Dedifferentiated amniotic fluid mesenchymal stem cell (primary cell): ENCODE data around the gene TRIM8.

Source experiments
- DNase-seq: peaks from one replicate; pipeline ENCODE4 v3.0.0-alpha.2; 2016; ENCODE audit errors: extremely low spot score

The TRIM8 gene

DNA sequence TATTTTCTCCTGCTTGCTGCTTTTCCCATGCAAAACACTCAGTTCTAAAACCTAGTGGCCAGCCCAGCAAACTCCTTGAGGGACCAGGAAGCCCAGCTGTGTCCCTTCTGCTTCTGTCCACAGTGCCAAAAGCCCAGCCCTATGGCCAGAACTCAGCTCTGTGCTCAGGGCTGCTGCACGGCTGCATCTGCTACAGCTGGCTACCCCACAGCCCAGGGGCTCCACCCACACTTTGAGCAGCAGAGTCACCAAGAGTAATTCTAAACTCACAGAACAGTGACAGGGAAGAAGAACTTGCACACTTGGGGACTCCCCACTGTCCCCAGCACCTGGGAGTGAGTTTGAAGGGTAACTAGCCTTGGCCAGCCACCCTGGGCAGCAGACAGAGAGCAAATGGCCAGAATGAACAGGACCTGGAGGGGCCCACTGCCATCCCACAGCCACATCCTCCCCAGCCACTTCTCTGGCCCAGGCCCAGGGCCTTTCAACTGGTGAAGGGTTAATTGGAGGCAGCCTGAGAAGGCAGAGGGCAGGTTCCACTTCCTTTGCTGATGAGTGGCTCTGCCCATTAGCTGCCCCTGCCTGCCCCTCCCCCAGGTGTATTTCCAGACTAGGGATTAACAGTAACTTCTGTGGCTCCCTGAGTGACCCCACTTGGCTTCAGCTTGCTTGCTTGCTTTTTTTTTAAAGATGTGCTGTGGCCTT lies 28.1 kb upstream of the TRIM8 start:
- DNase-seq = no peak

DNA sequence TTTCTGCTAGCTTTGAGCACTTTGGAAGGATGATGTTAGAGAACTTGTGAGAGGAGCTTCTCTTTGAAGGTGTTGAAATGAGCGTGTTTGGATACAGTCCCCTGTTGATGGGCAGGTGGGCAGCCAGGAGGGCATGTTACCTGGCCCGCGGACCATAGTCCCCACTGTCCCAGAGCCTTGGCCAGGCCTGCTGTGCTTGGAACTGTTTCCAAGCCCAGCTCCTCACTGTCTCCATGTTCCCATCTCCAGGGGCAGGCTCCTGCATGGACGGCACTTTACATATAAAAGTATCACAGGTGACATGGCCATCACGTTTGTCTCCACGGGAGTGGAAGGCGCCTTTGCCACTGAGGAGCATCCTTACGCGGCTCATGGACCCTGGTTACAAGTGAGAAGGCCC lies 27.2 kb upstream of the TRIM8 start:
- no peak for DNase-seq

DNA sequence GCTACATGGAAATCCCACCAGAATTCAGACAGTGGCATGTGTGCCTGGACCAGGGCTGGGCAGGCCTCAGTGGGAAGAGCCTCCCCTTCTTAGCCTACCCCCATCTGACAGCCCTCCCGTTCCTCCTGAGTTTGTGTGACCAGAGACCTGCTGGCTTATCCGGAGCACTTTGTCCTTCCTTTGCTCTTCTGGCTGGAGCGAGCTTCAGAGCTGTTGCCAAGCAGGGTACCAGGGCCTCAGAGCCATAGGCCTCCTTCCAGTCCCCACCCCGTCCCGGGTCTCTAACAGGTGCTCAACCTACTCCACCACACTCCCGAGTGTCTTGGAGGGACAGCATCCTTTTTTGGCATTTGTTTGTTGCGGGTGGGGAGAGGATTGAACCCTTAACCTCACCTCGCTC lies 26.5 kb upstream of the TRIM8 start:
- DNase-seq = no peak

DNA sequence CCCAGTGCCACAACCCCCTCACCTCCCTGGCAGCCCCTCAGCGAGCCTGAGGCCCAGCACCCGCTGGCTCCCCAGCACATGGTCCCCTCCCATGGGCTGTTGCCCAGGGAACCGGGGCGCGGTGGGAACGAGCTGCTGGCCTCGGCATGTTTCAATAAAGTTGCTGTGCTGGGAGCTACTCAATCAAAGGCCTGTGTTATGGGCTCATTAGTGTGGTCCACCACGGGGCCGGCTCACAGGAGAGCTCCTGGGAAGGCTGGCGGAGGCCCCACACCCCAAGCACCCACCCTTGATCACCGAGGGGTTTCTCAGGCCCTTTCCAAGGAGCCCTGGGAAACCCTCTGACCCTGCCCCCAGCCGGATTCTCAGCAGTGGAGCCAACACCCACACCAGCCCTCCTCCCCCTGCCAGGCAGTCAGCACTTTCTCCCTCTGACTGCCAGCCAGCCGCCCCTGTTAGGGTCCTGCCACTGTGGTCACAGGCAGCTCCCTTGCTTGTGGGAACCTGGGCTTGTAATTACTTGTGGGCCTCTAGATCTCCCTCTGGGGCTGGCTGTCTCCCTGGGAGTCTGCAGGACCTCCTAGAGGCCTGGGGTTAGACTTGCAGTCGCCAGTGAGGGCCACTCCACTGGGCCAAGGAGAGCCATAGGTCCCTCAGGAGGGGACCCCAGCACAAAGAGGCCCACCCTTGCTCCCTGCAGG lies 24.8 kb upstream of the TRIM8 start:
- DNase-seq = no peak

DNA sequence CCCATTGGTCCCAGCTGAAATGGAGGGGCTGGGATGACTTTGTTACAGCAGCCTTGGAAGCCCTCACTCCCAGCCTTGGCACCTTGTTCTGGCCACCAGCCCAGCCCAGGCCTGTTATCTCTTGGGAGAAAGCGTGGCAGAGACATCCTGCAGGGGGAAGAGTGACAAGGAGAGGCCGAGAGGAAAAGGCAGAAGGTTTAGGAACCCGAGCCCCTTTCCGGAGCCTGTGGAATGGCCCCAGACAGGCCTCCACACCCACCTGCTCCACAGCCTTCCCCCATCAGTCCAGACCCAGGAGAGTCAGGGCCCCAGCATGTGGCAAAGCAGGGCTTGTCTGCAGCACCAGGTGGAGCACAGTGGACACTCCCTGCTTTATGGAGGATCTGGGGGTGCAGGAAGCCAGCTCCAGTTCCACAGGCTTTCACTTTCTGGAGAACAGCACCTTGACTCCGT lies 24.1 kb upstream of the TRIM8 start:
- no peak for DNase-seq

DNA sequence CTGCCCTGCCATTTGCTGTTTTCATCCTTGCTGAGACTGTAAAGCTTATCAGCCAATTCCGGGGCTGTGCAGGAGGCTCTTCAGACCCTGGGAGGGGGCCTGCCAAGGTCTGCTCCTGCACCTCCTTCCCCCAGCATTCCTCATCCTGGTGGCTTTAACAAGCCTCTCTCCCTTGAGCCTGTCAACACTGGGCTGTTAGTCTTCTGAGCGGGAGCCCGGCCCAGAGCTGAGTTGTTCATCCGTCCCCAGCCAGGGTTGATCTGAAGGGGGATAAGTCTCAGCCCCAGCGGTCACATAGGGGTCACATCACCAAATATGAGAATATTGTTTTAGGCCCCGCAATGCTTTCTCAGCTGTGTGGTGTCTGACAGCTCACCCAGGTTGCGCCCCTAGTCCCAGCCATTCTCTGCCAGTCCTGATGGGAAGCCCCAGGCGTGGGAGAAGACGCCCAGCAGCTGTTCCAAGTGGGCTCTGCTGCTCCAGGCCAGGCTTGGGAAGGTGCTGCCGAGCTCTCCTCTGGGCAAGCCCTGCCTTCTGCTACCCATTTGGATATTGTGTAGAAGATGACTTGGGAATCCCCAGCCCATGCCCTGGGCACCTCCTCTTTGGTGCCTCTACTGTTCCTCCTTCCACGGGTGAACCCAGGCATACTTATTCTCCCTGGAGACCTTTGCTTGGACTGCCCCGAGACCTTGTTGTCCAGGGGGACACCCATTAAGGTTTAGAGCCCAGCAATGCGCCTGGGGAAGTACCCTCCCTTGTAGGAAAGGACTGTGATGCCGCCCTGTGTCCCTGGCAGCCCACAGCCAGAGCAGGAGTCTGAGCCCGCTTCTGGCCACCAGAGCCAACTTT lies 23.5 kb upstream of the TRIM8 start:
- no peak for DNase-seq

DNA sequence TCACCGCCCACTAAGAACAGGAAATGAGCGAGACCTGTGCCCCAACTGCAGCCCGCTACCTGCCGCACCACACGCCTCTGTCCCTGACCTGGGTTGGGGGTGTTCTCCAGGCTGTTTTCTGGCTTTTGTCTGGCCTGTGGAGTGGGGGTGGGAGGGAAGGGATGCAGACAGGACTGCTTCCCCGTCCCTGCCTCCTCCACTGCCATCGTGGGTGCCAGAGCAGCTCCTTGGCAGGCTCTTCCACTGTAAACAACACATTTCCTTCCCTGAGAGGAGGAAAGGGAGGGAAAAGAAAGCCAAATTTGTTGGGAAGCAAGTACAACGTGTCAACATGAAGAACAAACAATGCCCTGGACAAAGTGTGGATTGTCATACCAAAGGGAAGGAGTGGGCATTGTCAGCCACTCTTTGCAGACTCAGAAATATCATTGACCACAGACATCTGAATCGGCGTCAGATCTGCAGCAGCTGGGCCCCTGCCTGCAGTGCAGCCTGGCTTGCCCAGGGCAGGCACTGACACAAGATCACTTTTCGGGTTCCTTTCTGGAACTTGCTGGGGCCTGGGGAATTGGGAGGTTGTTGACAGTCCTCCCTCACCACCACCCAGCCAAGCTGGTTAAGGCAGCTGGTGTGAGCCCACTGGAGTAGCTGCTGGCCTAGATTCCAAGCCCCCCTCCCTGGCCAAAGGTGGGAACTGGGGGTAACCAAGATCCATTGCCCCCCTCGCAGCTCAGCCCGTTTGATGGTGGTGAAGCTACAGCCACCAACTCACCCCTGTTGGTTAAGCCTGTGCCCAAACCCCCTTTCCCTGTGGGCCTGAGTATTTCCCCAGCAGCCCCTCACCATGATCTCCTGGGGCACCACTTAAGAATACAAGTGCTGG lies 22.6 kb upstream of the TRIM8 start:
- no peak for DNase-seq

DNA sequence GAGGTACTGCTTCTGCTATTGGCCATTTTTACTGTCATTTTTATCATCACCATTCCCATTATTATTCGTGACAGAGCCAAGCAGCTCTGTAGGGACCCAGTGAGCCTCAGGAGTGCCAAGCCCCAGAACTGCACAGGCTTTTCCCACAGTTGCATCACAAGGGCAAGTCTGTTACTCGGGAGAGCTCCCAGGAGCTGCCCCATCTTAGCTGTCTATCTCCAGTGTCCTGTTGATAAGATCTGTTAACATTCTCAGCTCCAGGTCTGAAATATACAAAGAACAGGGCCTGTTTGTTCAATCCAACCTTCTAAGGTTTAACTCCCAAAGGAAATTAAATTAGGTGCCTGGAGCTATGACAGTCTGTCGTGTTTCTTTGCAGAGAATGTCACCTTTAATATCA lies 20.2 kb upstream of the TRIM8 start:
- DNase-seq = no peak

DNA sequence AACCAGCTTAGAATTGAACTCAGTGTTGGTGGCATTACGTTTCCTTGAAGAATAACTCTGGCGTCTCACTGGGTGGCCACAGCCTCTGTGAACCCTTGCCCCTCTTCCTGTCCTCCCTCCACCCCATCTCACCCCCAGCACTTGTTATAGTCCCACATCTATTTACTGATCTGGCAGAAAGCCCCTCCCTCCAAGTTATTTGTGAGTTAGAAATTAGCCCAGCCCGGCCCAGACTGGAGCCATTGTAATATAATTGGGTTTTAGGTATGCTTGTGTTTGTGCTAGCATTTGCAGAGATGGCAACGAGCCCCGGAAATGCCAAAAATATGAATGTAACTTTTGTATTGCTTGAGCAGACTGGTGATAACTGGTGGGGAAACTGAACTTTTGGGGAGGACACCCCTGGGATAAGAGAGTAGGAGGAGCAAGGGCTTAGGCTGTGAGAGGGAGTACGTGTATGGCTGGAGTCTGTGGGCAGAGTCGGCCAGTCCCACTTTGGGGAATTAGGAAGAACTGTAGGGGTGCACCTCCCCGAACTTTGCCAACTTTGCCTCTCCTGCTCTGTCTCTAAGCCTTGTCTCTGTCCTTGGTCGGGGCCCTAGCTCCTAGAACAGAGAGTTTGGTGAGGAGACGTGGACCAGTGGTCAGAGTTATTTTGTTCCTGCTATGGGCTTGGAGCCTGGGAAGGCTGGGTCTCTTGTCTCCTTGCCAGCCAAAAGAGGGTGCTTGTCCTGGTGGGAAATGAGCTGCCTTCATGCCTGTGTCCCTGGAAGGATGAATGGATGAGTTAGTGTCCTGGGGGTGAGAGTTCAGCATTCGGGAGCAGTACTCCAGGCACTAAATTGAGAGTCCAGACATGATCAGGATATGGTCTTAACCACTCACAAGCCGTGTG lies 19.3 kb upstream of the TRIM8 start:
- no peak for DNase-seq

DNA sequence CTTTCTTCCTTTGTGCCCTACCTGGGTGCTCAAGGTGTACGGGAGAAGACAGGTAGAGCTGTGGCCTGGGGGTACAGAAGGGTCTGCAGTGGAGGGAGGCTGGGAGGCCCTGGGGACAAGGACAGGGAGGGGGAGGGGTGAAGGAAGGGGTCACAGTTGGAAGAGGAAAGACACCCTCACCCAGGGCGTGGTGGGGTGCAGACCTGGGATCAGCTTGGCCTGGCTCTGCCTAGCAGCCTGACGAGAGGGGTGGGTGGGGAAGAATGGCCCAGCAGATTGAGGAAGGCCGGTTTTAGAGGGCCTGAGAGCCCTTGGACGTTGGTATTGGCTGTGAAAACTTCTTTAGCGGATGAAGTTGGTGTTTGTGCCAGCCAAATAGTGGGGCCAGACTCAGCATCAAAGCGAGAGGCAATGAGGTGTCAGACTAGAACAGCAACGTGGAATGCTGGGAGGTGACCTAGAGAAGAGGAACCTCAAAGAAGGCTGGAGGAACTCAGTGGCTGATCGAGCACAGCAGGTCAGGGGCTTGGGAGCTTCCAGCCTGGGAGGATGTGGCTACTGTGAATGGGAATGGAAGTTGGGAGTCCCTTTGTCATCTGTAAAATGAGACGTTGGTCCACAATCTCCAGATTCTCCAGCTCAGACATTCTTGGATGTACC lies 18.1 kb upstream of the TRIM8 start:
- no peak for DNase-seq

DNA sequence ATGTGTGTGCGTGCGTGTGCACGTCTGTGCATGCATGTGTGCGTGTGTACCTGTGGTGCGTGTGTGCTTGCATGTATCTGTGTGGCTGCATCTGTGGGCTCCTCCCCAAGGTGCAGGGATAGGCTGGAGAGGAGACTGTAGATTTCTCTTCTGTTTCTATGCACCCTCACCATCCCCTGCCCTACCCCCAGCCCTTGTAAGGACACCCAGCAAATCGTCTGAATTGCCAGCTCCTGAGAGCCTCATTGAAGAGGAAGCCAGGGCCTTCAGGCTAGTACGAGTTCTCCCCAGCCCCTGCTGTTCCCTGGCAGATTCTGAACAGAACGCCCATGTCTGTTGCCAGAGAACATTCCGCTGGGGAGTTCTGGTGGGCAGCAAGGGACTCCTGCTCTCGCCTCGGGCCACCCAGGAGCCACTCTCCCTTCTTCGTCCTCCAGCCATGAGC lies 17.0 kb upstream of the TRIM8 start:
- DNase-seq = no peak

DNA sequence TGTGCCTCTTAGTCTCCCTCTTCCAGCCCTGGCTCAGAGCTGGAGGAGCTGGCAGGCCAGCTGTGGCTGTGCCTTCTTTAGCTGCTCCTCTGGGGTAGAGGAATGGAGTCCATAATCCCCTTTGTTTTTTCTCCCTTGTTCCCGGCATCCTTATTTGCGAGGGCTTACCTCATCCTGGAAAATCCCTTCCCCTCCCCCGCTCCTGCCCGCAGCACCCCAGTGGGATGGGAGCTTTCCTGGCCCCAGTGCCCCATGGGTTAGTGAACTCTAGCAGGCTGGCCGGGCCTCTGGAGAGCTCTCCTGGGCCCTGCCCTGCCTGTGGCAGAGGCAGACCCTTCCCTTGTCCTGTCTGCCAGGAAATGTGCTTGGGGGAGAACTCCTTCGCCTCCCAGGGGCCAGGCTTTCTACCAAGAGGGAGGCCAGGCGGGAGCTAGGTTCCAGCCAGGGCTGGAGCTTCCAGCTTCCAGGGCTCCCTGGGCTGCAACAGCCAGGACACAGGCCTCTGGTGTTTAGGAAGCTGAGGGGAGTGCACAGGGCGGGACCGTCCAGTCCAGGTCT lies 16.5 kb upstream of the TRIM8 start:
- peak; percentile 44 for DNase-seq

DNA sequence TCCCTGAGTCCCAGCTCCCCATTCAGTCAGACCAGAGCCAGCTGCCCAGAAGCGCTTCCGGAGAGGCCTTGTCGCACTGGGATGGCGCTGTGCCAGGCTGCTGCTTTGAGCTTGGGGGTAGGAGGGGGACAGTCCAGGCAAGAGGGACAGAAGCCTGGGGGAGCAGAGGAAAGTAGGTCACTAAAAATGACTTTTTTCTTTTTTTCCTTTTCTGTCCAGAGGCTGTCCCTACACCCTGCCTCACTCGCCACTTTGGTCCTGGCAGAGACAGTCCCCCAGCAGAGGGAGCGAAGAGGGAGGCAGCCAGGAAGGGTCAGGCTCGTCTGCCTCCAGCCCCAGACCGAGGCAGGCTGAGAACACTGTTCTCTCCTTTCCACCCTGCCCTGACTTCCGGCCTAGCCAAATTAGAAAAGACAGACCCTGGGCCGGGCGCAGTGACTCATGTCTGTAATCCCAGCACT lies 15.8 kb upstream of the TRIM8 start:
- DNase-seq = no peak

DNA sequence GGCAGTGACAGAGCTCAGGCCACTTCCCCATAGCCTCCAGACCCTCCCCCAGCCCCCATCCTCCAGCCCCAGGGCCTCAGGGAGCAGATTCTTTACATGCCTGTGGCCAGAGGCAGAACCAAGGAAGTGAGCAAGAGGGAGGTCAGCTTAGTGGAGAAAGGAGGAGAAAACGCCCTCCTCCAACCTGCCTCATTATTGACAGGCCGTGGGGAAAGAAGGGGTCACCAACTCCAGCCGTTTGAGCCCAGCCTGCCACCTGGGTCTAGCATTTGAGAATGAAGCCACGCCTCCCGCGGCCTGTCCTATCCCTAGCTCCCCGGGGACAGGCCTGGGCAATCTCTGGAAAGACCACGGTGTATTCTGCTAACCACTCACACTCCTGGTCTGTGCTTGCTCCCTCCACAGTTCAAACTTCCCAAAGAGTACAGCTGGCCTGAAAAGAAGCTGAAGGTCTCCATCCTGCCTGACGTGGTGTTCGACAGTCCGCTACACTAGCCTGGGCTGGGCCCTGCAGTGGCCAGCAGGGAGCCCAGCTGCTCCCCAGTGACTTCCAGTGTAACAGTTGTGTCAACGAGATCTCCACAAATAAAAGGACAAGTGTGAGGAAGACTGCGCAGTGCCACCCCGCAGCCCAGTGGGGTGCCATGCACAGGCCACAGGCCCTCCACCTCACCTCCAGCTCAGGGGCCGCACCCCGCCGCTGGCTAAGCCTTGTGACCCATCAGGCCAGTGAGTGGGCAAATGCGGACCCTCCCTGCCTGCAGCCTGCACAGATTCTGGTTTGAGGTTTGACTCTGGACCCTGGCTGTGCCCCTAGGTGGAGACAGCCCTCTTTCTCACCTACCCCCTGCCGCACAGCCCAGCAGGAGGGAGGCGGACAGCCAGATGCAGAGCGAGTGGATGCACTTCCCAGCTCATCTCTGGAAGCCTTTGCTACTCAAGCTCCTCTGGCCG lies 14.3 kb upstream of the TRIM8 start:
- DNase-seq = peak; percentile 68

DNA sequence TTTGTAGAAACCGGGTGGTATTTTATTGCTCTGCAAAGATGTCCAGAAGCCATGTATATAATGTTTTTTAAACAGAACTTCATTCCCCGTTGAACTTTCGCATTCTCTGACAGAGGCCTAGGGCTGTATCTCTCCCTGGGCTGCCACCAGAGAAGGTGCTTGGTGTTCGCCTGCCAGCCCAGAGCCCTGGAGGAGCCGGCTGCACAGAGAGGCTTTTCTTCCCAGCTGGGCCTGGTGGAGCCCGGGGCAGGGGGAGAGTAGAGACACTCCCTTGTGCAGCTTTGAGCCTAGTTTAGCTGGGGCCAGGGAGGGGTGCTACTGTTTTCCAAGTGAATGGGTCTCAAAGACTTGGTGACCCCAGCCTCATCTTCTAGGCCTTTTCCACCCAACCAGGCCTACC lies 13.6 kb upstream of the TRIM8 start:
- no peak for DNase-seq

DNA sequence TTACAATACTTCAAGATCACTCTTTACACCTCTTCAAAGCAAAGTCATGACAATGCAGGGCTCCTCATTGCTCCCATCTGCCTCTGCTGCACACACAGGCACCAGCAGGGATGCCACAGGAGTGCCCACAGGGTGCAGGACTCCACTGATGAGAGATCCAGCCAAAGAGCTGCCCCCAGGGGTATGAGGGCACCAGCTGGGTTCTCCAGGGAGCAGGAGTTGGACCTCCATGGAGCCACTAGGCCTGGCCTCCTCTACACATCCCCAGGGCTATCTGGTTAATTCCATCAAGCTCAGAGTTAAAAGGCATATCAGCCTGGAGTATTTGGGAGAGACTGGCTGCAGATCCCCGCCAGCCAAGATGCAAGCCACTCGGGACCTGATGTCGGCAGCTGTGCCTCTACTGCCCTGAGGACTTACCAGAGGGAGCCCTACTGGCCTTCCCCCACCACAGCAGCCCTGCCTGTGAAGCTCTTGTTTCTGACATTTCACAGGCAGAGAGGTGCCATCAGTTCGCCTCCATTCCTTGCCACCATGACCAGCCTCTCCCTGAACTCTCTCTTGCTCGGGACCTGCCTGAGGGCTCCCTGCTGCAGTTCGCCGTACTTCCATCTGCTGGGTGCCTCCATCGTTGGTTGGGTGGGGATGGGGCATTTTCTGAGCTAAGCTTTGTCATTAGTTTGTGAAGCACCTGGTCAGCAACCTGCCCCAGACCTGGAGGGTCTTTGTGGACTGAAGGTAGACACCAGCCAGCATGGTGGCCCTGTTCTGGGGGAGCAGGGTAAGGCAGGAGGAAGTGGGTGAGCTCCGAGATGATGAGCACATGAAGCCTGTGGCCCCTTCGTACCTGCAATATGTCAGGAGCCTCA lies 12.5 kb upstream of the TRIM8 start:
- no peak for DNase-seq

DNA sequence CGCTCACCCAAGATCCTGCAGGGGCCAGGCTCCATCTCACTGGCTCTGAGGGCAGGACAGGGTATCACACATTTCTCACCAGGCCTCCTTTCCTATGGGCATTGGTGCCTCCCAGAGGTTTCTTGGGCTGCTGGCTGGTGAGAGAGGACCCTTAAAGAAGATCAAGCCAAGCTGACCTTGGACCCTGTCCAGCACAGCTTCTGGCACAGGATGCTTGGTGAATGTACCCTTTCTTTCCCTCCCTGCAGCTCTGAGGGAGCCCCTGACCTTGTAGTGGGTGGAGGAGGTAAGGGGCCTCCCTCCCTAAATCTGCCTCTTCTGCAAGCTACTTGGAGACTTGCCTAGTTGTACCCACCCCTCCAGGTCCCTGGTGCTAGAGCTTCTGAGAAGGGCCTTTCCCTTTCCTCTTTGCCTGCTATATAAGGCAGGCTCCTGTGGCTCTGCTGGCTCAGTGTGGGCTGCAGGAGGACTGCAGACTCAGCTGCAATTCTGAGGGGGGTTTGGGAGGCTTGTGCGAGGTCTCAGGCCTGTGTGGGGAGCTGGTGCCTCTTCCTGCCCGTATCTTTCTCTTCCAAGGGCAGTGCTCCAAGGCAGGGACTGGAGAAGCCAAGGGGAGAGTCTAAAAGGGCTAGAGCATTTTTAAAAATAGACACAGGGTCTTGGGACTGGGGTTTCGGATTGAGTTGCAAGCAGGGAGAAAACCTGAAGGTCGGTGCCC lies 11.7 kb upstream of the TRIM8 start:
- DNase-seq = no peak
